GM03348 (cell line): ENCODE measurements around the gene ENSA.
"Not testable (repeated sequence)": the region's sequence is repeated elsewhere in the genome, so short reads cannot be mapped to it uniquely, and the experiment has no call there.

Experiments used
- DNase-seq: peaks from one replicate; pipeline ENCODE4 v3.0.0; 2012; ENCODE audit warnings: low spot score

The ENSA gene

GRCh38 chr1:150580966-150581365, 48.4 kb downstream of the ENSA start:
- DNase-seq: not testable (repeated sequence)

- DNase-seq: no peak
Observed at GRCh38 chr1:150579945-150580642, 49.3 kb downstream of the ENSA start.

GRCh38 chr1:150579110-150579944, 50.1 kb downstream of the ENSA start, which contains the start of gene MCL1:
Gene MCL1 (minus strand): TSS chr1:150579610. CDS start chr1:150579530, 80 bp downstream.
- peak; percentile 93 for DNase-seq

- peak; percentile 68 for DNase-seq
Observed at GRCh38 chr1:150578272-150579109, 50.9 kb downstream of the ENSA start.

- no peak for DNase-seq
Observed at GRCh38 chr1:150577557-150578271, 51.7 kb downstream of the ENSA start.

GRCh38 chr1:150576794-150577556, 52.4 kb downstream of the ENSA start:
- no peak for DNase-seq

GRCh38 chr1:150576367-150576711, 53.1 kb downstream of the ENSA start:
- no peak for DNase-seq

GRCh38 chr1:150575518-150576366, 53.7 kb downstream of the ENSA start:
- DNase-seq: no peak

- DNase-seq: no peak
Observed at GRCh38 chr1:150575072-150575489, 54.3 kb downstream of the ENSA start.

- no peak for DNase-seq
Observed at GRCh38 chr1:150574260-150575071, 54.9 kb downstream of the ENSA start.

- DNase-seq: not testable (repeated sequence)
Observed at GRCh38 chr1:150573648-150574071, 55.8 kb downstream of the ENSA start.

GRCh38 chr1:150572918-150573647, 56.3 kb downstream of the ENSA start:
- DNase-seq: no peak
